NB4 (cell line): ENCODE data around the gene CST4.
"Not testable (repeated sequence)": the region's sequence is repeated elsewhere in the genome, so short reads cannot be mapped to it uniquely, and the experiment has no call there.

Experiments
- DNase-seq: peaks from one replicate; pipeline ENCODE4 v3.0.0; 2010; ENCODE audit warnings: low read depth
- H3K4me3 ChIP-seq: one replicate; pipeline ENCODE4 v1.5.1; 2011; ENCODE audit warnings: mild to moderate bottlenecking, low read depth, low read length, moderate library complexity
- CTCF ChIP-seq: IDR thresholded peaks from one replicate; pipeline ENCODE4 v1.5.1; 2012; ENCODE audit warnings: low read depth, low read length
- MAX ChIP-seq: IDR thresholded peaks from 2 replicates; pipeline ENCODE4 v1.6.1; 2011; ENCODE audit warnings: low read depth, low read length
- MYC ChIP-seq: IDR thresholded peaks from 2 replicates; pipeline ENCODE4 v1.6.1; 2011; ENCODE audit warnings: low read depth, low read length
- POLR2A ChIP-seq: IDR thresholded peaks from 2 replicates; pipeline ENCODE4 v1.6.1; 2011; ENCODE audit warnings: mild to moderate bottlenecking; ENCODE audit not compliant: insufficient read length; ENCODE audit errors: extremely low read depth

The CST4 gene

GRCh38 chr20:23691675-23692074 lies 2.8 kb upstream of the CST4 start:
- no peak for TF ChIP-seq MAX
- no peak overlapping the region for H3K4me3 ChIP-seq
- no peak for DNase-seq

- TF ChIP-seq POLR2A (no peak), CTCF (no peak), MYC (no peak), MAX (no peak)
- DNase-seq = no peak
- no peak overlapping the region for H3K4me3 ChIP-seq
Measured at GRCh38 chr20:23690581-23690980, 1.7 kb upstream of the CST4 start.

GRCh38 chr20:23689399-23689690 lies 507 bp upstream of the CST4 start:
- TF ChIP-seq MAX (no peak), POLR2A (no peak), CTCF (no peak), MYC (no peak)
- H3K4me3 ChIP-seq = no peak overlapping the region
- no peak for DNase-seq

GRCh38 chr20:23687986-23688385 lies 852 bp downstream of the CST4 start:
- no peak overlapping the region for H3K4me3 ChIP-seq
- no peak for TF ChIP-seq MAX
- TF ChIP-seq CTCF = no peak
- TF ChIP-seq POLR2A = no peak
- TF ChIP-seq MYC = no peak
- DNase-seq = no peak

GRCh38 chr20:23686046-23686750 lies 2.6 kb downstream of the CST4 start:
- H3K4me3 ChIP-seq = no peak overlapping the region
- DNase-seq = no peak
- no peak for TF ChIP-seq MYC
- TF ChIP-seq POLR2A = no peak
- TF ChIP-seq CTCF = no peak
- TF ChIP-seq MAX = no peak

- not testable (repeated sequence) for H3K4me3 ChIP-seq, DNase-seq
Measured at GRCh38 chr20:23685529-23685896, 3.3 kb downstream of the CST4 start.

- no peak for DNase-seq
- no peak overlapping the region for H3K4me3 ChIP-seq
- TF ChIP-seq MYC (no peak), MAX (no peak), POLR2A (no peak), CTCF (no peak)
Measured at GRCh38 chr20:23684261-23684660, 4.6 kb downstream of the CST4 start.
